Measurements from ENCODE around the gene TRPM6. TPM values are rescaled to one million over a fixed set of nuclear protein-coding genes. Genes with fewer than 3 reads are reported as not detected.

Gene TRPM6, protein sequence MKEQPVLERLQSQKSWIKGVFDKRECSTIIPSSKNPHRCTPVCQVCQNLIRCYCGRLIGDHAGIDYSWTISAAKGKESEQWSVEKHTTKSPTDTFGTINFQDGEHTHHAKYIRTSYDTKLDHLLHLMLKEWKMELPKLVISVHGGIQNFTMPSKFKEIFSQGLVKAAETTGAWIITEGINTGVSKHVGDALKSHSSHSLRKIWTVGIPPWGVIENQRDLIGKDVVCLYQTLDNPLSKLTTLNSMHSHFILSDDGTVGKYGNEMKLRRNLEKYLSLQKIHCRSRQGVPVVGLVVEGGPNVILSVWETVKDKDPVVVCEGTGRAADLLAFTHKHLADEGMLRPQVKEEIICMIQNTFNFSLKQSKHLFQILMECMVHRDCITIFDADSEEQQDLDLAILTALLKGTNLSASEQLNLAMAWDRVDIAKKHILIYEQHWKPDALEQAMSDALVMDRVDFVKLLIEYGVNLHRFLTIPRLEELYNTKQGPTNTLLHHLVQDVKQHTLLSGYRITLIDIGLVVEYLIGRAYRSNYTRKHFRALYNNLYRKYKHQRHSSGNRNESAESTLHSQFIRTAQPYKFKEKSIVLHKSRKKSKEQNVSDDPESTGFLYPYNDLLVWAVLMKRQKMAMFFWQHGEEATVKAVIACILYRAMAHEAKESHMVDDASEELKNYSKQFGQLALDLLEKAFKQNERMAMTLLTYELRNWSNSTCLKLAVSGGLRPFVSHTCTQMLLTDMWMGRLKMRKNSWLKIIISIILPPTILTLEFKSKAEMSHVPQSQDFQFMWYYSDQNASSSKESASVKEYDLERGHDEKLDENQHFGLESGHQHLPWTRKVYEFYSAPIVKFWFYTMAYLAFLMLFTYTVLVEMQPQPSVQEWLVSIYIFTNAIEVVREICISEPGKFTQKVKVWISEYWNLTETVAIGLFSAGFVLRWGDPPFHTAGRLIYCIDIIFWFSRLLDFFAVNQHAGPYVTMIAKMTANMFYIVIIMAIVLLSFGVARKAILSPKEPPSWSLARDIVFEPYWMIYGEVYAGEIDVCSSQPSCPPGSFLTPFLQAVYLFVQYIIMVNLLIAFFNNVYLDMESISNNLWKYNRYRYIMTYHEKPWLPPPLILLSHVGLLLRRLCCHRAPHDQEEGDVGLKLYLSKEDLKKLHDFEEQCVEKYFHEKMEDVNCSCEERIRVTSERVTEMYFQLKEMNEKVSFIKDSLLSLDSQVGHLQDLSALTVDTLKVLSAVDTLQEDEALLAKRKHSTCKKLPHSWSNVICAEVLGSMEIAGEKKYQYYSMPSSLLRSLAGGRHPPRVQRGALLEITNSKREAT (N-terminal part only)
- total RNA-seq: 0.07 to 0.18 TPM (median 0.18 TPM) in 3 replicates

- DNase-seq (ENCODE audit: low spot score in 2 of 2, unreplicated experiment in 2 of 2): peak; percentile 41 to 78
- Mint-ChIP-seq H3K27ac (peak within 1 kb of the TSS; percentile 45), H3K36me3 (no peaks in the 10 kb centered on the region), H3K4me3 (peak within 1 kb of the TSS; percentile 93), H3K9me3 (peaks cover 9% of the 10 kb centered on the region), H3K4me1 (peaks cover 6% of the 10 kb centered on the region), H3K27me3 (ENCODE audit: low read depth) (peaks cover 10% of the 10 kb centered on the region)
- TF ChIP-seq, protein P1, sequence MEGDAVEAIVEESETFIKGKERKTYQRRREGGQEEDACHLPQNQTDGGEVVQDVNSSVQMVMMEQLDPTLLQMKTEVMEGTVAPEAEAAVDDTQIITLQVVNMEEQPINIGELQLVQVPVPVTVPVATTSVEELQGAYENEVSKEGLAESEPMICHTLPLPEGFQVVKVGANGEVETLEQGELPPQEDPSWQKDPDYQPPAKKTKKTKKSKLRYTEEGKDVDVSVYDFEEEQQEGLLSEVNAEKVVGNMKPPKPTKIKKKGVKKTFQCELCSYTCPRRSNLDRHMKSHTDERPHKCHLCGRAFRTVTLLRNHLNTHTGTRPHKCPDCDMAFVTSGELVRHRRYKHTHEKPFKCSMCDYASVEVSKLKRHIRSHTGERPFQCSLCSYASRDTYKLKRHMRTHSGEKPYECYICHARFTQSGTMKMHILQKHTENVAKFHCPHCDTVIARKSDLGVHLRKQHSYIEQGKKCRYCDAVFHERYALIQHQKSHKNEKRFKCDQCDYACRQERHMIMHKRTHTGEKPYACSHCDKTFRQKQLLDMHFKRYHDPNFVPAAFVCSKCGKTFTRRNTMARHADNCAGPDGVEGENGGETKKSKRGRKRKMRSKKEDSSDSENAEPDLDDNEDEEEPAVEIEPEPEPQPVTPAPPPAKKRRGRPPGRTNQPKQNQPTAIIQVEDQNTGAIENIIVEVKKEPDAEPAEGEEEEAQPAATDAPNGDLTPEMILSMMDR (IDR thresholded peaks at IDR 0.05; ENCODE audit: unreplicated experiment): no peak
These were observed at the start of gene TRPM6 for GRCh38 chr9:74887041-74887980. Gene TRPM6 (minus strand): TSS chr9:74887921. CDS start chr9:74887856, 65 bp downstream.

- H3K36me3 Mint-ChIP-seq: no peaks in the 10 kb centered on the region
These were observed 47.3 kb upstream of the TRPM6 start for GRCh38 chr9:74935008-74935407.

GRCh38 chr9:74921737-74922136 lies 34.0 kb upstream of the TRPM6 start:
- Mint-ChIP-seq H3K4me1 (no peaks in the 10 kb centered on the region), H3K9me3 (no peaks in the 10 kb centered on the region), H3K27me3 (ENCODE audit: low read depth) (no peaks in the 10 kb centered on the region), H3K27ac (no peak overlapping the region), H3K4me3 (no peak overlapping the region), H3K36me3 (no peaks in the 10 kb centered on the region)
- DNase-seq (ENCODE audit: low spot score in 2 of 2, unreplicated experiment in 2 of 2): no peak
- TF ChIP-seq, protein P1 (IDR thresholded peaks at IDR 0.05; ENCODE audit: unreplicated experiment): no peak

More at GRCh38 chr9:74935008-74935407, 47.3 kb upstream of the TRPM6 start:
- Mint-ChIP-seq H3K4me1 (no peaks in the 10 kb centered on the region), H3K4me3 (no peak overlapping the region), H3K27ac (no peak overlapping the region), H3K9me3 (peaks cover 18% of the 10 kb centered on the region), H3K27me3 (ENCODE audit: low read depth) (no peaks in the 10 kb centered on the region)
- DNase-seq (ENCODE audit: low spot score in 2 of 2, unreplicated experiment in 2 of 2): no peak
- TF ChIP-seq, protein P1 (IDR thresholded peaks at IDR 0.05; ENCODE audit: unreplicated experiment): no peak

DNA sequence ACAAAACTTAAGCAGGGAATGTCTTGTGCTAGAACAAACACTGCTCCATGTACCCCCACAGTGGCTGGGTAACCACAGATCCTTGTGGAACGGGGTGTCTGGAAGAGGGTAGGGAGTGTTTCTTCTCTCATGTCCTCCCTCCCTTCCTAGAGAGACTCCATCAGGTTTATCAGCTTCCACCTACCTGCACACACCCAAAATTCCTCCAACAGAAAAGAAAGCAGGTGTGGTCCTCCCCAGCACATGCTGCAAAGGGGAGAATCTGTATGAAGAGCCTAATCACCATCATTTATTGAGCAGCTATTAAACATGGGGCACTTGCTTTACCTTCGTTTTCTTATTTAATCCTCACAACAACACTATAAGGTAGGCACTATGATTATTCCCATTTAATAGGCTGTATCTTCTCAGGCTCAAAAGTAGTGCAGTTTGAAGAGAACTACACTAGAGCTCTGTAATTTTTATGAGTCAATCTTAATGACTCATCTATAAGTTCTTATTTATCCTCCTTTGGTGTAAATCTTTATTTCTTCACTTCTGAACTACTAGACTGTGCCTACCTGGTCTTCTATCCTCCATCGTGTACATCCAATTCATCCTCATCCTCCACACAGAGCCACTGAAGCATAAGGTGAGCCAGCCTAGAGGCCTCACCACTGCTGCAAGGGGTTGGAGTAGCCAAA lies 33.4 kb upstream of the TRPM6 start:
- no peak for DNase-seq (ENCODE audit: low spot score in 2 of 2, unreplicated experiment in 2 of 2)
- TF ChIP-seq, protein P1 (IDR thresholded peaks at IDR 0.05; ENCODE audit: unreplicated experiment): no peak
- H3K36me3 Mint-ChIP-seq: no peaks in the 10 kb centered on the region
- no peaks in the 10 kb centered on the region for H3K9me3 Mint-ChIP-seq
- H3K27me3 Mint-ChIP-seq (ENCODE audit: low read depth): no peaks in the 10 kb centered on the region
- no peak overlapping the region for H3K4me3 Mint-ChIP-seq
- H3K4me1 Mint-ChIP-seq: no peaks in the 10 kb centered on the region
- no peak overlapping the region for H3K27ac Mint-ChIP-seq
